ENCODE measurements around the gene ZCCHC24.

- TF ChIP-seq CTCF (conservative IDR thresholded peaks at IDR 0.05 in 1 of 2, IDR thresholded peaks at IDR 0.05 in 1 of 2; ENCODE audit: low read depth in 1 of 2, low read length in 2 of 2) (no peak), EZH2 (IDR thresholded peaks at IDR 0.05; ENCODE audit: low read length, missing control alignments) (no peak)
These were observed 66.5 kb downstream of the ZCCHC24 start for GRCh38 chr10:79378647-79379511.

Data from fibroblast of lung (primary cell).